PC-3 (cell line): Measurements from ENCODE around the gene NUP133. TPM values are rescaled to one million over a fixed set of nuclear protein-coding genes. Genes with fewer than 3 reads are reported as not detected.

Source experiments
- ATAC-seq: fragments of 200-7000 bp; cut with Tn5 transposase; 2 replicates; pipeline ENCODE4 v1.9.1; 2020; ENCODE audit warnings: mild to moderate bottlenecking, moderate library complexity
- BruUV-seq: library from RNA; stranded (reverse); fragments of 400-500 nt; replicated peaks from 2 replicates; lab custom pipeline; 2021; lab: Mats Ljungman, UMichigan
- CTCF ChIA-PET: fragments of 300-600 bp; sonication (Branson Sonifier 250); formaldehyde crosslinking; loops from one replicate; lab custom pipeline; 2022; ENCODE audit warnings: antibody characterized with exemption; lab: Charles Lee
- POLR2A ChIA-PET: fragments of 300-600 bp; sonication (Branson Sonifier 250); formaldehyde crosslinking; loops from one replicate; lab custom pipeline; 2022; ENCODE audit warnings: antibody characterized with exemption; ENCODE audit not compliant: unreplicated experiment; lab: Charles Lee
- DNase-seq: peaks from one replicate; pipeline ENCODE4 v3.0.0-alpha.2; 2015
- H2AFZ ChIP-seq: fragments of 300-600 bp; sonication (generic); 2 replicates; pipeline ENCODE4 v1.6.0; 2016; ENCODE audit warnings: antibody characterized with exemption, low read length
- H3F3A ChIP-seq: fragments of 300-600 bp; sonication (generic); one replicate; pipeline ENCODE4 v1.6.0; 2017; ENCODE audit warnings: antibody characterized with exemption, low read length, control low read depth, mild to moderate bottlenecking; ENCODE audit not compliant: unreplicated experiment
- H3K27ac ChIP-seq: fragments of 300-600 bp; sonication (generic); 2 replicates; pipeline ENCODE4 v1.5.1; 2016; ENCODE audit warnings: mild to moderate bottlenecking, low read length
- H3K27me3 ChIP-seq: fragments of 300-600 bp; sonication (generic); 2 replicates; pipeline ENCODE4 v1.6.1; 2016; ENCODE audit warnings: low read length, mixed read lengths
- H3K36me3 ChIP-seq: fragments of 300-600 bp; sonication (generic); 2 replicates; pipeline ENCODE4 v1.6.1; 2016; ENCODE audit warnings: low read depth, mixed run types, low read length, mixed read lengths
- H3K4me1 ChIP-seq: fragments of 300-600 bp; sonication (generic); 2 replicates; pipeline ENCODE4 v1.5.1; 2016; ENCODE audit warnings: low read length; ENCODE audit not compliant: insufficient read depth
- H3K4me2 ChIP-seq: fragments of 300-600 bp; sonication (generic); 2 replicates; pipeline ENCODE4 v1.6.0; 2016; ENCODE audit warnings: low read length
- H3K4me3 ChIP-seq: fragments of 300-600 bp; sonication (generic); 2 replicates; pipeline ENCODE4 v1.5.1; 2016; ENCODE audit warnings: mild to moderate bottlenecking, low read length, mixed read lengths
- H3K79me2 ChIP-seq: fragments of 300-600 bp; sonication (generic); 2 replicates; pipeline ENCODE4 v1.6.1; 2017; ENCODE audit warnings: low read length, mixed read lengths
- H3K9ac ChIP-seq: fragments of 300-600 bp; sonication (generic); 2 replicates; pipeline ENCODE4 v1.6.0; 2016; ENCODE audit warnings: mild to moderate bottlenecking, low read length
- H3K9me2 ChIP-seq: fragments of 300-600 bp; sonication (generic); replicated peaks from 2 replicates; pipeline ENCODE4 v1.6.1; 2016; ENCODE audit warnings: mixed run types, low read length, mixed read lengths
- H3K9me3 ChIP-seq: fragments of 300-600 bp; sonication (generic); 2 replicates; pipeline ENCODE4 v1.6.1; 2016; ENCODE audit warnings: low read length, mixed read lengths
- H4K20me1 ChIP-seq: fragments of 300-600 bp; sonication (generic); 2 replicates; pipeline ENCODE4 v1.6.1; 2016; ENCODE audit warnings: low read length, mixed read lengths
- CTCF ChIP-seq: fragments of 300-600 bp; sonication (generic); conservative IDR thresholded peaks from 2 replicates; pipeline ENCODE4 v1.5.1; 2017; ENCODE audit warnings: antibody characterized with exemption, low read depth, mild to moderate bottlenecking, low read length
- EZH2 ChIP-seq: fragments of 300-600 bp; sonication (generic); IDR thresholded peaks from one replicate; pipeline ENCODE4 v1.6.1; 2017; ENCODE audit warnings: antibody characterized with exemption, mild to moderate bottlenecking, low read length; ENCODE audit not compliant: unreplicated experiment
- EZH2phosphoT487 ChIP-seq: fragments of 300-600 bp; sonication (generic); IDR thresholded peaks from 2 replicates; pipeline ENCODE4 v1.6.1; 2018; ENCODE audit warnings: mild to moderate bottlenecking, antibody characterized with exemption, low read length, borderline replicate concordance
- intact Hi-C: fragments of 100-400 bp; cut with micrococcal nuclease; formaldehyde crosslinking; loops from 2 replicates; pipeline ENCODE4 v1.9.0; 2023
- total RNA-seq: library from RNA; depleted of rRNA; stranded (reverse); fragments of >200 nt; gene quantifications from 2 replicates; pipeline ENCODE4 v1.2.3, GENCODE V29; 2014

Gene NUP133
- total RNA-seq, 1 experiment from 2014 or later = 63.6 TPM

- H2AFZ ChIP-seq = no peak overlapping the region
- H4K20me1 ChIP-seq = peaks cover 4% of the 10 kb centered on the region; the same call in 1 of the 2 replicates
- ChIA-PET POLR2A (no interaction called here), CTCF (no interaction called here)
- intact Hi-C loops = loop anchor here (5.0 kb wide), 1 partner anchor 234 kb away; the partner anchor contains the start of gene RAB4A
- TF ChIP-seq EZH2phosphoT487 (no peak), EZH2 (no peak)
- DNase-seq (no peak), ATAC-seq (no peak)
- no peaks in the 10 kb centered on the region for H3F3A ChIP-seq
- H3K9ac ChIP-seq = peak overlapping the region; percentile 92; the same call in 1 of the 2 replicates
- peaks cover 31% of the 10 kb centered on the region for H3K79me2 ChIP-seq
- H3K27ac ChIP-seq = no peak overlapping the region
- H3K4me2 ChIP-seq = peak overlapping the region; percentile 88
- no peaks in the 10 kb centered on the region for H3K27me3 ChIP-seq
- H3K36me3 ChIP-seq = peaks cover 12% of the 10 kb centered on the region
- peak overlapping the region; percentile 84 for H3K4me3 ChIP-seq
- peaks cover 26% of the 10 kb centered on the region for H3K4me1 ChIP-seq
- H3K9me2 ChIP-seq = no peaks in the 10 kb centered on the region
- BruUV-seq = no TSS peak
- no peaks in the 10 kb centered on the region for H3K9me3 ChIP-seq
Measured at GRCh38 chr1:229506633-229507032, 1.5 kb downstream of the NUP133 start.

- TF ChIP-seq EZH2 (no peak), CTCF (no peak)
- Histone ChIP-seq H3K27me3 (no peaks in the 10 kb centered on the region), H3K79me2 (no peaks in the 10 kb centered on the region), H3F3A (no peaks in the 10 kb centered on the region), H2AFZ (no peak overlapping the region), H3K9me2 (no peaks in the 10 kb centered on the region), H4K20me1 (no peaks in the 10 kb centered on the region), H3K4me2 (no peak overlapping the region), H3K9ac (no peak overlapping the region), H3K36me3 (peaks cover 60% of the 10 kb centered on the region), H3K9me3 (no peaks in the 10 kb centered on the region), H3K27ac (no peak overlapping the region), H3K4me1 (no peaks in the 10 kb centered on the region), H3K4me3 (no peak overlapping the region)
- ATAC-seq = no peak
- ChIA-PET POLR2A (no interaction called here), CTCF (no interaction called here)
- intact Hi-C loops = no loop called here
- BruUV-seq = no TSS peak
- no peak for DNase-seq
Measured at GRCh38 chr1:229495782-229496181, 12.4 kb downstream of the NUP133 start.

- Histone ChIP-seq H2AFZ (no peak overlapping the region), H3K4me2 (no peak overlapping the region), H3K27ac (no peak overlapping the region), H3K79me2 (no peaks in the 10 kb centered on the region), H3K4me3 (no peak overlapping the region), H3K36me3 (peaks cover 61% of the 10 kb centered on the region), H3K4me1 (no peaks in the 10 kb centered on the region), H4K20me1 (no peaks in the 10 kb centered on the region), H3F3A (no peaks in the 10 kb centered on the region), H3K9ac (no peak overlapping the region), H3K9me3 (no peaks in the 10 kb centered on the region), H3K27me3 (no peaks in the 10 kb centered on the region), H3K9me2 (no peaks in the 10 kb centered on the region)
- TF ChIP-seq EZH2phosphoT487 (no peak), EZH2 (no peak), CTCF (no peak)
- POLR2A ChIA-PET = no interaction called here
- DNase-seq = no peak
- intact Hi-C loops = no loop called here
- CTCF ChIA-PET = no interaction called here
- ATAC-seq = no peak
- BruUV-seq = no TSS peak
Measured at GRCh38 chr1:229487181-229487580, 21.0 kb downstream of the NUP133 start.
